HepG2 (cell line): Measurements from ENCODE around the gene IGF2. TPM values are rescaled to one million over a fixed set of nuclear protein-coding genes. Genes with fewer than 3 reads are reported as not detected.

Source experiments
- ATAC-seq: fragments of 200-7000 bp; cut with Tn5 transposase; 3 replicates; pipeline ENCODE4 v1.9.1; 2020; ENCODE audit warnings: mild to moderate bottlenecking, moderate library complexity
- BruUV-seq: library from RNA; stranded (reverse); fragments of 400-500 nt; replicated peaks from 2 replicates; lab custom pipeline; 2021; lab: Mats Ljungman, UMichigan
- CTCF ChIA-PET: fragments of 300-600 bp; formaldehyde crosslinking; extraction: SDS; loops from one replicate; lab custom pipeline; 2021; ENCODE audit warnings: low total read pairs, inconsistent platforms, low intra/inter-chr PET ratio; lab: Yijun Ruan, JAX
- POLR2A ChIA-PET: fragments of 350-600 bp; sonication (Branson Sonifier 250); formaldehyde crosslinking; loops from one replicate; lab custom pipeline; 2020; ENCODE audit warnings: antibody characterized with exemption, inconsistent platforms; lab: Yijun Ruan, JAX
- DNase-seq: peaks from one replicate; pipeline ENCODE4 v3.0.0-alpha.2; 2015; ENCODE audit warnings: low spot score
- FAIRE-seq: peaks from 3 replicates; lab custom pipeline; 2011; peaks lifted over from hg19 to GRCh38; lab: Jason Lieb, UNC
- H2AFZ ChIP-seq: one replicate; pipeline ENCODE4 v1.6.1; 2011; ENCODE audit warnings: low read length, inconsistent platforms
- H3K27ac ChIP-seq: fragments of 300-600 bp; 3 replicates; pipeline ENCODE4 v1.8.0; 2011; ENCODE audit warnings: mixed run types, mild to moderate bottlenecking, mixed read lengths, low read length, inconsistent platforms; ENCODE audit not compliant: insufficient read depth; ENCODE audit errors: extremely low read length
- H3K27me3 ChIP-seq, 2 experiments: fragments of 200-600 bp in 1 of 2; 2 replicates in 1 of 2; 3 replicates in 1 of 2; pipeline versions ENCODE4 v1.6.0 to v1.8.0; 2011; ENCODE audit warnings: low read length in 2 of 2, mild to moderate bottlenecking in 2 of 2, moderate library complexity in 2 of 2, inconsistent platforms in 1 of 2; ENCODE audit not compliant: insufficient read depth in 2 of 2, control insufficient read depth in 1 of 2
- H3K36me3 ChIP-seq, 2 experiments: fragments of 200-600 bp in 1 of 2; replicated peaks in 1 of 2; 2 replicates in 1 of 2; 3 replicates in 1 of 2; pipeline versions ENCODE4 v1.5.1 to v1.8.0; 2011; ENCODE audit warnings: low read length in 2 of 2, inconsistent platforms in 1 of 2; ENCODE audit not compliant: insufficient read depth in 2 of 2, control insufficient read depth in 1 of 2
- H3K4me1 ChIP-seq: 2 replicates; pipeline ENCODE4 v1.5.1; 2012; ENCODE audit warnings: low read length, inconsistent platforms; ENCODE audit not compliant: insufficient read depth
- H3K4me2 ChIP-seq: 2 replicates; pipeline ENCODE4 v1.6.0; 2011; ENCODE audit warnings: low read depth, low read length, inconsistent platforms
- H3K4me3 ChIP-seq, 3 experiments: fragments of 200-600 bp in 1 of 3; sonication (generic), shearing (Covaris generic) in 1 of 3; replicated peaks in 1 of 3; 2 replicates each; pipeline ENCODE4 v1.5.1; 2011 to 2016; ENCODE audit warnings: low read length in 3 of 3, inconsistent platforms in 2 of 3, low read depth in 2 of 3, mild to moderate bottlenecking in 2 of 3, control low read depth in 1 of 3, mixed read lengths in 1 of 3; ENCODE audit not compliant: insufficient read depth in 1 of 3
- H3K79me2 ChIP-seq: one replicate; pipeline ENCODE4 v1.6.1; 2011; ENCODE audit warnings: low read length, inconsistent platforms; ENCODE audit not compliant: insufficient read depth
- H3K9ac ChIP-seq: 2 replicates; pipeline ENCODE4 v1.6.0; 2011; ENCODE audit warnings: mild to moderate bottlenecking, low read depth, low read length, inconsistent platforms; ENCODE audit not compliant: insufficient read depth
- H3K9me3 ChIP-seq: 2 replicates; pipeline ENCODE4 v1.5.1; 2012; ENCODE audit warnings: mild to moderate bottlenecking, low read length
- H4K20me1 ChIP-seq: 2 replicates; pipeline ENCODE4 v1.6.0; 2011; ENCODE audit warnings: inconsistent platforms, mild to moderate bottlenecking, low read length, moderate library complexity; ENCODE audit not compliant: insufficient read depth
- ADNP ChIP-seq: sonication (generic); formaldehyde crosslinking; IDR thresholded peaks from 2 replicates; pipeline ENCODE4 v1.4.0; 2020; ENCODE audit warnings: missing genetic modification reagents
- FOXP1 ChIP-seq, 2 experiments: fragments of 450-650 bp in 1 of 2; IDR thresholded peaks; 2 replicates each; pipeline ENCODE4 v1.6.1; 2017 to 2018; ENCODE audit warnings: antibody characterized with exemption in 1 of 2
- HHEX ChIP-seq: IDR thresholded peaks from 2 replicates; pipeline ENCODE4 v1.6.1; 2016; ENCODE audit warnings: control low read depth
- PLRG1 ChIP-seq: fragments of 450-650 bp; conservative IDR thresholded peaks from 2 replicates; pipeline ENCODE4 v1.6.1; 2016
- RAD21 ChIP-seq: fragments of 450-650 bp; formaldehyde crosslinking; IDR thresholded peaks from 2 replicates; pipeline ENCODE4 v1.5.0; 2020; ENCODE audit warnings: mild to moderate bottlenecking
- SOX13 ChIP-seq, 3 experiments: fragments of 450-650 bp in 1 of 3; sonication (generic) in 1 of 3; formaldehyde crosslinking in 1 of 3; IDR thresholded peaks in 2 of 3; conservative IDR thresholded peaks in 1 of 3; 2 replicates each; pipeline versions ENCODE4 v1.5.0 to v1.6.1; 2016 to 2020; ENCODE audit warnings: antibody characterized with exemption in 1 of 3, mild to moderate bottlenecking in 1 of 3, missing compliant biosample characterization in 1 of 3, missing genetic modification reagents in 1 of 3, moderate library complexity in 1 of 3
- SSRP1 ChIP-seq: IDR thresholded peaks from 2 replicates; pipeline ENCODE4 v1.6.1; 2016; ENCODE audit warnings: control low read depth
- ZBTB7A ChIP-seq: sonication (generic); formaldehyde crosslinking; IDR thresholded peaks from 2 replicates; pipeline ENCODE4 v1.8.0; 2022; ENCODE audit warnings: mild to moderate bottlenecking, missing genetic modification reagents
- ZNF160 ChIP-seq: sonication (generic); formaldehyde crosslinking; IDR thresholded peaks from 2 replicates; pipeline ENCODE4 v1.8.0; 2022; ENCODE audit warnings: mild to moderate bottlenecking, inconsistent platforms, missing genetic modification reagents
- ZNF20 ChIP-seq: sonication (generic); formaldehyde crosslinking; IDR thresholded peaks from 2 replicates; pipeline ENCODE4 v1.4.0; 2020; ENCODE audit warnings: mild to moderate bottlenecking, moderate library complexity, missing genetic modification reagents
- ZNF331 ChIP-seq: sonication (generic); formaldehyde crosslinking; IDR thresholded peaks from 2 replicates; pipeline ENCODE4 v1.4.0; 2020; ENCODE audit warnings: missing genetic modification reagents
- ZNF354B ChIP-seq: sonication (generic); formaldehyde crosslinking; IDR thresholded peaks from 2 replicates; pipeline ENCODE4 v1.8.0; 2022; ENCODE audit warnings: mild to moderate bottlenecking, missing genetic modification reagents
- ZNF572 ChIP-seq: sonication (generic); formaldehyde crosslinking; IDR thresholded peaks from 2 replicates; pipeline ENCODE4 v1.5.1; 2020; ENCODE audit warnings: mild to moderate bottlenecking, missing genetic modification reagents
- ZNF780A ChIP-seq: sonication (generic); formaldehyde crosslinking; IDR thresholded peaks from 2 replicates; pipeline ENCODE4 v1.8.0; 2022; ENCODE audit warnings: mild to moderate bottlenecking, missing genetic modification reagents, moderate library complexity
- ZNF878 ChIP-seq: sonication (generic); formaldehyde crosslinking; IDR thresholded peaks from 2 replicates; pipeline ENCODE4 v1.8.1; 2023; ENCODE audit warnings: mild to moderate bottlenecking, missing genetic modification reagents, moderate library complexity
- ZSCAN25 ChIP-seq: sonication (generic); formaldehyde crosslinking; IDR thresholded peaks from 2 replicates; pipeline ENCODE4 v1.8.0; 2022; ENCODE audit warnings: mild to moderate bottlenecking, missing genetic modification reagents
- WGBS: methylation state at CpG from one replicate; pipeline ENCODE4 v1.1.6; 2017; ENCODE audit warnings: low lambda C conversion rate; 5-methylcytosine and 5-hydroxymethylcytosine counted together
- in situ Hi-C: cut with HindIII; loops from 2 replicates; pipeline ENCODE4 v1.10.0; 2017; ENCODE audit warnings: low pct_unique_long_range_greater_than_20kb; ENCODE audit not compliant: extremely low pct_ligation_motif_present
- intact Hi-C: fragments of 100-400 bp; cut with micrococcal nuclease; formaldehyde crosslinking; loops from one replicate; pipeline ENCODE4 v1.10.0; 2022; ENCODE audit not compliant: unreplicated experiment
- polyA plus RNA-seq, 8 experiments: library from polyadenylated mRNA; depleted of rRNA in 3 of 8; stranded (reverse) in 7 of 8; unstranded in 1 of 8; fragments of >200 nt; fragmentation: Illumina TruSeq in 4 of 8; extraction: Trizol in 4 of 8; gene quantifications; 2 replicates each; pipeline versions ENCODE4 v1.2.1 to v1.2.3, GENCODE V29; 2011 to 2016; ENCODE audit warnings: low read depth in 4 of 8, missing spikeins in 1 of 8, mixed read lengths in 1 of 8; ENCODE audit not compliant: insufficient read depth in 1 of 8
- total RNA-seq, 5 experiments: library from RNA; depleted of rRNA; stranded (reverse); fragments of >200 nt; fragmentation: Illumina TruSeq; extraction: Trizol; gene quantifications; 2 replicates each; pipeline ENCODE4 v1.2.3, GENCODE V29; 2016; ENCODE audit warnings: low read depth in 1 of 5
- TF ChIP-seq, protein P1 (sequence below): sonication (generic); formaldehyde crosslinking; IDR thresholded peaks from 2 replicates; pipeline ENCODE4 v1.8.0; 2022; ENCODE audit warnings: missing genetic modification reagents, mild to moderate bottlenecking, moderate library complexity, borderline replicate concordance
- TF ChIP-seq, protein P2 (sequence below): sonication (generic); formaldehyde crosslinking; IDR thresholded peaks from 2 replicates; pipeline ENCODE4 v1.9.0; 2021; ENCODE audit warnings: mild to moderate bottlenecking, missing genetic modification reagents

The IGF2 gene
- total and polyA plus RNA-seq, 2 of the 13 experiments (the other 11 are each of a cell fraction or from before 2014, with no cell fraction given): 79.1 to 254 TPM

DNA sequence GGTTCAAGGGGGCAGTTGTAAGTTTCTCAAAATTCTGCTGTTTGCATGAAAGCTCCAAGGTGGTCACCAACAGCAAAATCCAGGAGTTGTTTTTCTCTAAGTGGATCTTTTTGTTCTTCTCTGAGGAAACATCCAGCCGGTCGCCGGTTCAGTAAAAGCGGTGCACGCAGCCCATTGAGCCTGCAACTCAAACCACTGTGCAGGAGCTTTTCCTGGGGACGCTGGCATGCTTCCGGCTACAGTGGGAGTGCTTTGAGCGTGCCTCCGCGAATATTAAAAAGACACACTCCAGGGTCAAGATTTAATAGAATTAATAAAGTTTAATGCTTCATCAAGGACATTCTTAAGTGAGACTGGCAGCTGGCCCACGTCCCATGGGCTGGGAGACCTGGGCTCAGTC, 25.4 kb downstream of the IGF2 start:
- no peak for DNase-seq
- Histone ChIP-seq H3K9me3 (peaks cover 6% of the 10 kb centered on the region), H3K27ac (no peak overlapping the region), H3K79me2 (no peaks in the 10 kb centered on the region), H3K36me3 (no peaks in the 10 kb centered on the region), H4K20me1 (no peaks in the 10 kb centered on the region), H3K4me2 (no peak overlapping the region), H3K27me3 (peaks cover 3 to 28% of the 10 kb centered on the region in 2 experiments; a peak in 4 of 5 replicates), H3K4me3 (no peak overlapping the region), H2AFZ (no peak overlapping the region), H3K9ac (no peak overlapping the region), H3K4me1 (peaks cover 16% of the 10 kb centered on the region)
- intact Hi-C loops: no loop called here
- no peak for ATAC-seq
- in situ Hi-C loops: no loop called here
- BruUV-seq: no TSS peak
- WGBS: 79% methylated on average over 11 of the region's 11 CpGs
- TF ChIP-seq ZSCAN25 (CRISPR knock-in tag) (no peak), HHEX (CRISPR knock-in tag) (no peak), RAD21 (CRISPR knock-in tag) (no peak), ZNF878 (CRISPR knock-in tag) (no peak), ZNF780A (CRISPR knock-in tag) (no peak), ZNF572 (CRISPR knock-in tag) (no peak), ZNF20 (CRISPR knock-in tag) (no peak), ADNP (CRISPR knock-in tag) (no peak), PLRG1 (no peak), ZNF331 (CRISPR knock-in tag) (no peak), ZBTB7A (CRISPR knock-in tag) (no peak), SOX13 (IDR thresholded peaks at IDR 0.05) (no peak), SOX13 (CRISPR knock-in tag; conservative IDR thresholded peaks at IDR 0.05 in 1 of 2, IDR thresholded peaks at IDR 0.05 in 1 of 2) (no peak), ZNF354B (no peak), SSRP1 (CRISPR knock-in tag) (no peak), FOXP1 (IDR thresholded peaks at IDR 0.05) (no peak), FOXP1 (CRISPR knock-in tag; IDR thresholded peaks at IDR 0.05) (no peak), ZNF160 (no peak)
- TF ChIP-seq, protein P1, sequence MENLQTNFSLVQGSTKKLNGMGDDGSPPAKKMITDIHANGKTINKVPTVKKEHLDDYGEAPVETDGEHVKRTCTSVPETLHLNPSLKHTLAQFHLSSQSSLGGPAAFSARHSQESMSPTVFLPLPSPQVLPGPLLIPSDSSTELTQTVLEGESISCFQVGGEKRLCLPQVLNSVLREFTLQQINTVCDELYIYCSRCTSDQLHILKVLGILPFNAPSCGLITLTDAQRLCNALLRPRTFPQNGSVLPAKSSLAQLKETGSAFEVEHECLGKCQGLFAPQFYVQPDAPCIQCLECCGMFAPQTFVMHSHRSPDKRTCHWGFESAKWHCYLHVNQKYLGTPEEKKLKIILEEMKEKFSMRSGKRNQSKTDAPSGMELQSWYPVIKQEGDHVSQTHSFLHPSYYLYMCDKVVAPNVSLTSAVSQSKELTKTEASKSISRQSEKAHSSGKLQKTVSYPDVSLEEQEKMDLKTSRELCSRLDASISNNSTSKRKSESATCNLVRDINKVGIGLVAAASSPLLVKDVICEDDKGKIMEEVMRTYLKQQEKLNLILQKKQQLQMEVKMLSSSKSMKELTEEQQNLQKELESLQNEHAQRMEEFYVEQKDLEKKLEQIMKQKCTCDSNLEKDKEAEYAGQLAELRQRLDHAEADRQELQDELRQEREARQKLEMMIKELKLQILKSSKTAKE: no peak
- TF ChIP-seq, protein P2, sequence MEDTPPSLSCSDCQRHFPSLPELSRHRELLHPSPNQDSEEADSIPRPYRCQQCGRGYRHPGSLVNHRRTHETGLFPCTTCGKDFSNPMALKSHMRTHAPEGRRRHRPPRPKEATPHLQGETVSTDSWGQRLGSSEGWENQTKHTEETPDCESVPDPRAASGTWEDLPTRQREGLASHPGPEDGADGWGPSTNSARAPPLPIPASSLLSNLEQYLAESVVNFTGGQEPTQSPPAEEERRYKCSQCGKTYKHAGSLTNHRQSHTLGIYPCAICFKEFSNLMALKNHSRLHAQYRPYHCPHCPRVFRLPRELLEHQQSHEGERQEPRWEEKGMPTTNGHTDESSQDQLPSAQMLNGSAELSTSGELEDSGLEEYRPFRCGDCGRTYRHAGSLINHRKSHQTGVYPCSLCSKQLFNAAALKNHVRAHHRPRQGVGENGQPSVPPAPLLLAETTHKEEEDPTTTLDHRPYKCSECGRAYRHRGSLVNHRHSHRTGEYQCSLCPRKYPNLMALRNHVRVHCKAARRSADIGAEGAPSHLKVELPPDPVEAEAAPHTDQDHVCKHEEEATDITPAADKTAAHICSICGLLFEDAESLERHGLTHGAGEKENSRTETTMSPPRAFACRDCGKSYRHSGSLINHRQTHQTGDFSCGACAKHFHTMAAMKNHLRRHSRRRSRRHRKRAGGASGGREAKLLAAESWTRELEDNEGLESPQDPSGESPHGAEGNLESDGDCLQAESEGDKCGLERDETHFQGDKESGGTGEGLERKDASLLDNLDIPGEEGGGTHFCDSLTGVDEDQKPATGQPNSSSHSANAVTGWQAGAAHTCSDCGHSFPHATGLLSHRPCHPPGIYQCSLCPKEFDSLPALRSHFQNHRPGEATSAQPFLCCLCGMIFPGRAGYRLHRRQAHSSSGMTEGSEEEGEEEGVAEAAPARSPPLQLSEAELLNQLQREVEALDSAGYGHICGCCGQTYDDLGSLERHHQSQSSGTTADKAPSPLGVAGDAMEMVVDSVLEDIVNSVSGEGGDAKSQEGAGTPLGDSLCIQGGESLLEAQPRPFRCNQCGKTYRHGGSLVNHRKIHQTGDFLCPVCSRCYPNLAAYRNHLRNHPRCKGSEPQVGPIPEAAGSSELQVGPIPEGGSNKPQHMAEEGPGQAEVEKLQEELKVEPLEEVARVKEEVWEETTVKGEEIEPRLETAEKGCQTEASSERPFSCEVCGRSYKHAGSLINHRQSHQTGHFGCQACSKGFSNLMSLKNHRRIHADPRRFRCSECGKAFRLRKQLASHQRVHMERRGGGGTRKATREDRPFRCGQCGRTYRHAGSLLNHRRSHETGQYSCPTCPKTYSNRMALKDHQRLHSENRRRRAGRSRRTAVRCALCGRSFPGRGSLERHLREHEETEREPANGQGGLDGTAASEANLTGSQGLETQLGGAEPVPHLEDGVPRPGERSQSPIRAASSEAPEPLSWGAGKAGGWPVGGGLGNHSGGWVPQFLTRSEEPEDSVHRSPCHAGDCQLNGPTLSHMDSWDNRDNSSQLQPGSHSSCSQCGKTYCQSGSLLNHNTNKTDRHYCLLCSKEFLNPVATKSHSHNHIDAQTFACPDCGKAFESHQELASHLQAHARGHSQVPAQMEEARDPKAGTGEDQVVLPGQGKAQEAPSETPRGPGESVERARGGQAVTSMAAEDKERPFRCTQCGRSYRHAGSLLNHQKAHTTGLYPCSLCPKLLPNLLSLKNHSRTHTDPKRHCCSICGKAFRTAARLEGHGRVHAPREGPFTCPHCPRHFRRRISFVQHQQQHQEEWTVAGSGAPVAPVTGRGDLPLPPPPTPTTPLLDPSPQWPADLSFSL (CRISPR knock-in tag): no peak
- ChIA-PET POLR2A (no interaction called here), CTCF (no interaction called here)
- FAIRE-seq: no peak
